Uterus (tissue), 2 donors: ENCODE measurements around the gene CYP2C9.

Source experiments
- POLR2A ChIP-seq, 2 donors: fragments of 450-650 bp; IDR thresholded peaks; one replicate each; pipeline ENCODE4 v1.6.1; 2016; ENCODE audit warnings: antibody characterized with exemption in 2 of 2, mild to moderate bottlenecking in 1 of 2, moderate library complexity in 1 of 2
- TF ChIP-seq, protein P1 (sequence below), 4 experiments: fragments of 200-600 bp in 2 of 4; fragments of 450-650 bp in 2 of 4; sonication (generic) in 2 of 4; IDR thresholded peaks; one replicate each; pipeline ENCODE4 v1.5.1; 2016 to 2019; ENCODE audit warnings: antibody characterized with exemption in 4 of 4, mild to moderate bottlenecking in 2 of 4, moderate library complexity in 1 of 4

GRCh38 chr10:94991243-94991888 lies 52.9 kb downstream of the CYP2C9 start:
- TF ChIP-seq, protein P1, sequence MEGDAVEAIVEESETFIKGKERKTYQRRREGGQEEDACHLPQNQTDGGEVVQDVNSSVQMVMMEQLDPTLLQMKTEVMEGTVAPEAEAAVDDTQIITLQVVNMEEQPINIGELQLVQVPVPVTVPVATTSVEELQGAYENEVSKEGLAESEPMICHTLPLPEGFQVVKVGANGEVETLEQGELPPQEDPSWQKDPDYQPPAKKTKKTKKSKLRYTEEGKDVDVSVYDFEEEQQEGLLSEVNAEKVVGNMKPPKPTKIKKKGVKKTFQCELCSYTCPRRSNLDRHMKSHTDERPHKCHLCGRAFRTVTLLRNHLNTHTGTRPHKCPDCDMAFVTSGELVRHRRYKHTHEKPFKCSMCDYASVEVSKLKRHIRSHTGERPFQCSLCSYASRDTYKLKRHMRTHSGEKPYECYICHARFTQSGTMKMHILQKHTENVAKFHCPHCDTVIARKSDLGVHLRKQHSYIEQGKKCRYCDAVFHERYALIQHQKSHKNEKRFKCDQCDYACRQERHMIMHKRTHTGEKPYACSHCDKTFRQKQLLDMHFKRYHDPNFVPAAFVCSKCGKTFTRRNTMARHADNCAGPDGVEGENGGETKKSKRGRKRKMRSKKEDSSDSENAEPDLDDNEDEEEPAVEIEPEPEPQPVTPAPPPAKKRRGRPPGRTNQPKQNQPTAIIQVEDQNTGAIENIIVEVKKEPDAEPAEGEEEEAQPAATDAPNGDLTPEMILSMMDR (IDR thresholded peaks at IDR 0.05) = no peak
- TF ChIP-seq POLR2A (IDR thresholded peaks at IDR 0.05) = no peak
